ENCODE measurements around the gene ELK3. TPM values are rescaled to one million over a fixed set of nuclear protein-coding genes. Genes with fewer than 3 reads are reported as not detected.

Gene ELK3
- total RNA-seq, 2 experiments from 2014 or later: 26.8 to 31.5 TPM

DNA sequence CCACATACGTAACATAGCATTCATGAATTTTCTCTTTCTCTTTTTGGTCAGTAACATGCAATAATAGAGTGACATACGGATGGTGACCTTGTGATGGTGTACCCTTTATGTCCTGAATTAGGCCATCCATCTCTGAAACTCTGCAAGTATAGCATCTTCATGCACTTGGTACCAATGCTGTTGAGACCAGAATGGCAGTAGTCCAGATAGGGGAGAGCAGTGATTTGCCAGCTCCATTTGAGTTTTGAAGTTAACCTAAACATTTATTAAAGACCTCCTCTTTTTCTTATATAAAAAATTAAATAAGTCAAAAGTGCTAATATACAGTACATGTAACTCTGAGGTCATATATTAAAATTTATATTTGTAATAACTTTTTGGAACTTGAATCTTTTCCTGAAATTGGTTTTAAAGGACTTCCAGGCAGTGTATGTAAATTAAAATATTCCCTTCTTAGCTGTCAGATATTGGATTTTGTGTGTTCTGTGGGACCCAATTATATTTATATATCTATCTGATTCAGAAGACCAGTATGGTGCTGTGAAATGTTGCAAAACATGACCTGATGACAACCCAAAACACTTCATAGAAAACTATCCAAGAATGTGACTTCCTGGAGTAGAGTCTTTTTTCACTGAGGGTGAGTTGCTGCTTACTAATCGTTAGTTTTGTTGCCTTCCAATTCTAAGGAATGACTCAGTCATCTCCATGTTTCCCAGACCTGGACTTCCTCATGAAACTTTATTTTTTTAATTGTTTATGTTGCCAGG is 3.5 kb downstream of the ELK3 start:
- no peak overlapping the region for H3K4me3 ChIP-seq (ENCODE audit: low read length)
- POLR2A ChIA-PET: interaction anchor here (0.6 to 2.2 kb wide), 3 partner anchors 14 to 204 kb away, joined by 3 to 9 read pairs (median 3); partner anchors contain the start of gene CDK17
- H3K27ac ChIP-seq (ENCODE audit: low read depth in 1 of 2, low read length in 2 of 2): peak overlapping the region; percentile 36 to 55

DNA sequence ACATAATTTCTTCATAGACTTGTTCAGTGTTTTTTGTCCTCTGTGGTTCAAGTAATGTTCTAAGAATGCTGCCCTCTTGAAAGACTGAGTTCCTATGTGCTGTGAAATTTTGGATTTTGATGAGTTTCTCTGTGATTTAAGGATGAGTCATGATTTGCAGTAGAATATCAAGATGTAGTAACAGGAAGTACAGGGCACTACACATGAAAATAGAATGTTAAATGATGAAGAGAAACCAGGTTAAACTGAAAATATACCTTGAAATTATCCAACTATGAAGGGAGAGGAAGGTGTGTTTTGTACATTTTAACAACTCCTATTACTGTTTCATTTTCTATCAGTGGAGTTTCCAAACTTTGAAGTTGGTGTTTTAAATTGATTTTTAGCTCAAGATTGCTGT is 4.8 kb downstream of the ELK3 start:
- TF ChIP-seq, protein P1, sequence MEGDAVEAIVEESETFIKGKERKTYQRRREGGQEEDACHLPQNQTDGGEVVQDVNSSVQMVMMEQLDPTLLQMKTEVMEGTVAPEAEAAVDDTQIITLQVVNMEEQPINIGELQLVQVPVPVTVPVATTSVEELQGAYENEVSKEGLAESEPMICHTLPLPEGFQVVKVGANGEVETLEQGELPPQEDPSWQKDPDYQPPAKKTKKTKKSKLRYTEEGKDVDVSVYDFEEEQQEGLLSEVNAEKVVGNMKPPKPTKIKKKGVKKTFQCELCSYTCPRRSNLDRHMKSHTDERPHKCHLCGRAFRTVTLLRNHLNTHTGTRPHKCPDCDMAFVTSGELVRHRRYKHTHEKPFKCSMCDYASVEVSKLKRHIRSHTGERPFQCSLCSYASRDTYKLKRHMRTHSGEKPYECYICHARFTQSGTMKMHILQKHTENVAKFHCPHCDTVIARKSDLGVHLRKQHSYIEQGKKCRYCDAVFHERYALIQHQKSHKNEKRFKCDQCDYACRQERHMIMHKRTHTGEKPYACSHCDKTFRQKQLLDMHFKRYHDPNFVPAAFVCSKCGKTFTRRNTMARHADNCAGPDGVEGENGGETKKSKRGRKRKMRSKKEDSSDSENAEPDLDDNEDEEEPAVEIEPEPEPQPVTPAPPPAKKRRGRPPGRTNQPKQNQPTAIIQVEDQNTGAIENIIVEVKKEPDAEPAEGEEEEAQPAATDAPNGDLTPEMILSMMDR (IDR thresholded peaks at IDR 0.05): no peak
- DNase-seq (peak in 3 of 14 experiments; percentile 56 to 64 (median 57)), ATAC-seq (ENCODE audit: poor library complexity) (peak; percentile 20)
- H3K36me3 ChIP-seq (ENCODE audit: insufficient read depth, low read length): peaks cover 2% of the 10 kb centered on the region
- Mint-ChIP-seq H3K9me3 (no peaks in the 10 kb centered on the region), H3K27me3 (no peaks in the 10 kb centered on the region), H3K27ac (peak overlapping the region; percentile 97), H3K36me3 (ENCODE audit: low read depth) (peaks cover 22% of the 10 kb centered on the region), H3K4me1 (ENCODE audit: low read depth) (peaks cover 58% of the 10 kb centered on the region), H3K4me3 (peak overlapping the region; percentile 62)
- H3K9me3 ChIP-seq (ENCODE audit: control insufficient read depth in 1 of 2, insufficient read depth in 1 of 2, low read length in 2 of 2): no peaks in the 10 kb centered on the region
- H3K27ac ChIP-seq (ENCODE audit: low read depth in 1 of 2, low read length in 2 of 2): peak overlapping the region; percentile 36 to 55
- ChIA-PET POLR2A (interaction anchor here (0.7 to 1.4 kb wide), 8 partner anchors 8 to 202 kb away, joined by 3 to 5 read pairs (median 4); partner anchors contain the start of genes CDK17 and LTA4H), CTCF (interaction anchor here (9.5 kb wide), 1 partner anchor 14 kb away, joined by 83 read pairs; no protein-coding TSS in a partner anchor)
- no peak overlapping the region for H3K4me3 ChIP-seq (ENCODE audit: low read length)
- peaks cover 55% of the 10 kb centered on the region for H3K4me1 ChIP-seq (ENCODE audit: insufficient read depth, low read length)
- intact Hi-C loops (cut with DNase I, micrococcal nuclease): loop anchor here in 1 of 2 experiments (5.0 kb wide), 3 partner anchors 57 to 288 kb away; partner anchors contain the start of gene CFAP54
- H3K27me3 ChIP-seq (ENCODE audit: control insufficient read depth in 1 of 2, insufficient read depth in 2 of 2, low read length in 2 of 2): no peaks in the 10 kb centered on the region

More for the DNA sequence above, 3.5 kb downstream of the ELK3 start:
- no peak for ATAC-seq (ENCODE audit: poor library complexity)
- Mint-ChIP-seq H3K27me3 (no peaks in the 10 kb centered on the region), H3K27ac (peak overlapping the region; percentile 97), H3K36me3 (ENCODE audit: low read depth) (peaks cover 22% of the 10 kb centered on the region), H3K4me3 (peak overlapping the region; percentile 45), H3K9me3 (no peaks in the 10 kb centered on the region), H3K4me1 (ENCODE audit: low read depth) (peaks cover 62% of the 10 kb centered on the region)
- TF ChIP-seq, protein P1 (IDR thresholded peaks at IDR 0.05): no peak
- Histone ChIP-seq H3K36me3 (ENCODE audit: insufficient read depth, low read length) (peaks cover 2% of the 10 kb centered on the region), H3K4me1 (ENCODE audit: insufficient read depth, low read length) (peaks cover 53% of the 10 kb centered on the region), H3K9me3 (ENCODE audit: control insufficient read depth in 1 of 2, insufficient read depth in 1 of 2, low read length in 2 of 2) (no peaks in the 10 kb centered on the region), H3K27me3 (ENCODE audit: control insufficient read depth in 1 of 2, insufficient read depth in 2 of 2, low read length in 2 of 2) (no peaks in the 10 kb centered on the region)
- CTCF ChIA-PET: interaction anchor here (1.9 to 9.5 kb wide), 2 partner anchors 15 to 203 kb away, joined by 8 to 83 read pairs; partner anchors contain the start of gene CDK17
- peak in 2 of 14 experiments; percentile 39 to 54 for DNase-seq
- intact Hi-C loops (cut with DNase I, micrococcal nuclease): loop anchor here in 1 of 2 experiments (5.0 kb wide), 3 partner anchors 55 to 290 kb away; partner anchors contain the start of gene CFAP54

DNA sequence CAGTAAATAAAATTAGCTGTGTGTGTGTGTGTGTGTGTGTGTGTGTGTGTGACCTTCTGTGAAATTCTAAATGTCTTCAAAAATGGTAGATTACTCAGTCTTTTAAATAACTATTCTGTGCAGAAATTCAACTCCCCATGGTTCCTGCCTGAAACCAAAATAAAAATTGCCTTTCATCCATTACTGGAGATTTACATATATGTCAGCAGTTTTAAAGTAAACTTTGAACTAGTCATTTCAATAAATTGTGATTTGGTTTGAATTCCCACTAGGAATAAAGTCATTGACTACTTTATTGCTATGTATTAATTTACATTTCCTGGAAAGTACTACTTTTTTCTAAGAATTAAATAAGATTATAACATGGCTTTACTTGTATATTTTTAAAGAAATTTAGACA is 5.3 kb downstream of the ELK3 start:
- TF ChIP-seq, protein P1 (IDR thresholded peaks at IDR 0.05): no peak
- CTCF ChIA-PET: interaction anchor here (9.5 kb wide), 1 partner anchor 13 kb away, joined by 83 read pairs; no protein-coding TSS in a partner anchor
- no peak for DNase-seq
- intact Hi-C loops (cut with DNase I, micrococcal nuclease): loop anchor here in 1 of 2 experiments (5.0 kb wide), 3 partner anchors 57 to 288 kb away; partner anchors contain the start of gene CFAP54
- no peak for ATAC-seq (ENCODE audit: poor library complexity)
- peaks cover 63% of the 10 kb centered on the region for H3K4me1 Mint-ChIP-seq (ENCODE audit: low read depth)
- H3K9me3 Mint-ChIP-seq: no peaks in the 10 kb centered on the region
- peaks cover 18% of the 10 kb centered on the region for H3K36me3 Mint-ChIP-seq (ENCODE audit: low read depth)
- no peaks in the 10 kb centered on the region for H3K9me3 ChIP-seq (ENCODE audit: control insufficient read depth in 1 of 2, insufficient read depth in 1 of 2, low read length in 2 of 2)
- H3K27me3 ChIP-seq (ENCODE audit: control insufficient read depth in 1 of 2, insufficient read depth in 2 of 2, low read length in 2 of 2): no peaks in the 10 kb centered on the region
- POLR2A ChIA-PET: interaction anchor here (0.7 to 1.4 kb wide), 7 partner anchors 8 to 201 kb away, joined by 3 to 5 read pairs (median 4); partner anchors contain the start of gene CDK17
- no peak overlapping the region for H3K4me3 ChIP-seq (ENCODE audit: low read length)
- peak overlapping the region; percentile 97 for H3K27ac Mint-ChIP-seq
- peak overlapping the region; percentile 26 to 55 for H3K27ac ChIP-seq (ENCODE audit: low read depth in 1 of 2, low read length in 2 of 2)
- peaks cover 2% of the 10 kb centered on the region for H3K36me3 ChIP-seq (ENCODE audit: insufficient read depth, low read length)
- peaks cover 57% of the 10 kb centered on the region for H3K4me1 ChIP-seq (ENCODE audit: insufficient read depth, low read length)
- H3K27me3 Mint-ChIP-seq: no peaks in the 10 kb centered on the region
- H3K4me3 Mint-ChIP-seq: no peak overlapping the region
